ENCODE measurements around the gene SNX24. TPM values are rescaled to one million over a fixed set of nuclear protein-coding genes. Genes with fewer than 3 reads are reported as not detected.

SNX24 gene
- total and polyA plus RNA-seq, 9 of the 15 experiments (the other 6 are each of a cell fraction or from before 2014, with no cell fraction given) = 5.3 to 10.1 (median 7.9) TPM

DNA sequence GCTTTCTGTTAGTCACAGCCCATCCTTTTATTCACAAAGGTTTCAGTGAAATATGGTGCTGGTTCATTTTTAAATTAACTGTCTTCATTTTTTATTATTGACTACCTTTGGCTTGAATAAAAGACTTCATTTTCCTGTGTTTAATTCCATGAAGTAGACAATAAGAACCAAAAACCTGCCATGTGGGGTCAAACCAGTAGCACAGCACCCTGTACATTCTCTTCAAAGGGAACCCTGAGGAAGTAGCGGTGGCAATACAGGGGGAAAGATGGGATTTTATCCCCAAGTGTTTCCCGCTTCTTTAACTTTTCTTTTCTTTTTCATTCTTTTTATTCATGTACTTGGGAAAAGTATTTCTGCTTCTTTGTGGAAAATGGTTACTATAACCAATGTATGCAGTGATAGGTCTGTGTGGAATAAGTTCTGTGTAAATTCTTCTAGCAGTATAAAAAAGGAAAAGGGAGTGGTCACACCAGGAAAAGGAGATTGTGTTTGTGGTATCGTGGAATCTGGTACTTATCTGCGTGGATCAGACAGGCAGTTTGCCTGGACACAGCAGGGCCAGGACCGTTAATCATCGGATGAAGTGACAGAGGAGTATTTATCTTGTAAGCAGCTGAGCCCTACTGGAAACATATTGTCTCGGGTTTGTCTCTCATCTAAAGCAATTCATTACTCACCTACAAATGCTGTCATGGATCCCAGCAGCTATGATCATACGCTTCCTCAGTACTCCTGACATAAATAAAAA, 96.9 kb downstream of the SNX24 start (continued):
- TF ChIP-seq AFF1 (IDR thresholded peaks at IDR 0.05; ENCODE audit: low read depth in 1 of 2, partially characterized antibody in 2 of 2) (peak in 1 of 2 experiments; percentile 37), MBD2 (IDR thresholded peaks at IDR 0.05; ENCODE audit: borderline replicate concordance, low read depth) (0 out of 2 replicates have a peak, but pooled peaks have one; percentile 17), NONO (IDR thresholded peaks at IDR 0.05; ENCODE audit: low read depth in 2 of 2, low read length in 1 of 2) (no peak), CBFB (CRISPR knock-in tag; IDR thresholded peaks at IDR 0.05) (no peak), CCAR2 (IDR thresholded peaks at IDR 0.05; ENCODE audit: low read depth, low read length) (no peak), ZNF780A (CRISPR knock-in tag; IDR thresholded peaks at IDR 0.05) (no peak), FOXM1 (IDR thresholded peaks at IDR 0.05; ENCODE audit: low read depth) (peak; percentile 73; the same call in 1 of the 2 replicates), FOXM1 (CRISPR knock-in tag; IDR thresholded peaks at IDR 0.05; ENCODE audit: low read depth) (no peak), EZH2 (IDR thresholded peaks at IDR 0.05; ENCODE audit: borderline replicate concordance, low read depth, low read length) (no peak), KLF6 (CRISPR knock-in tag; IDR thresholded peaks at IDR 0.05; ENCODE audit: borderline replicate concordance) (no peak), CREM (IDR thresholded peaks at IDR 0.05; ENCODE audit: low read depth) (peak; percentile 27; the same call in 1 of the 2 replicates), ZNF224 (CRISPR knock-in tag; IDR thresholded peaks at IDR 0.05) (no peak), E4F1 (CRISPR knock-in tag; IDR thresholded peaks at IDR 0.05; ENCODE audit: borderline replicate concordance) (no peak), HDAC2 (IDR thresholded peaks at IDR 0.05) (0 out of 2 replicates have a peak, but pooled peaks have one; percentile 54), CBX8 (IDR thresholded peaks at IDR 0.05; ENCODE audit: borderline replicate concordance, extremely low read depth, low read depth, low read length, poor library complexity, severe bottlenecking) (no peak)
- TF ChIP-seq, protein P1, sequence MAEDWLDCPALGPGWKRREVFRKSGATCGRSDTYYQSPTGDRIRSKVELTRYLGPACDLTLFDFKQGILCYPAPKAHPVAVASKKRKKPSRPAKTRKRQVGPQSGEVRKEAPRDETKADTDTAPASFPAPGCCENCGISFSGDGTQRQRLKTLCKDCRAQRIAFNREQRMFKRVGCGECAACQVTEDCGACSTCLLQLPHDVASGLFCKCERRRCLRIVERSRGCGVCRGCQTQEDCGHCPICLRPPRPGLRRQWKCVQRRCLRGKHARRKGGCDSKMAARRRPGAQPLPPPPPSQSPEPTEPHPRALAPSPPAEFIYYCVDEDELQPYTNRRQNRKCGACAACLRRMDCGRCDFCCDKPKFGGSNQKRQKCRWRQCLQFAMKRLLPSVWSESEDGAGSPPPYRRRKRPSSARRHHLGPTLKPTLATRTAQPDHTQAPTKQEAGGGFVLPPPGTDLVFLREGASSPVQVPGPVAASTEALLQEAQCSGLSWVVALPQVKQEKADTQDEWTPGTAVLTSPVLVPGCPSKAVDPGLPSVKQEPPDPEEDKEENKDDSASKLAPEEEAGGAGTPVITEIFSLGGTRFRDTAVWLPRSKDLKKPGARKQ (CRISPR knock-in tag; IDR thresholded peaks at IDR 0.05) = no peak
- TF ChIP-seq, protein P2, sequence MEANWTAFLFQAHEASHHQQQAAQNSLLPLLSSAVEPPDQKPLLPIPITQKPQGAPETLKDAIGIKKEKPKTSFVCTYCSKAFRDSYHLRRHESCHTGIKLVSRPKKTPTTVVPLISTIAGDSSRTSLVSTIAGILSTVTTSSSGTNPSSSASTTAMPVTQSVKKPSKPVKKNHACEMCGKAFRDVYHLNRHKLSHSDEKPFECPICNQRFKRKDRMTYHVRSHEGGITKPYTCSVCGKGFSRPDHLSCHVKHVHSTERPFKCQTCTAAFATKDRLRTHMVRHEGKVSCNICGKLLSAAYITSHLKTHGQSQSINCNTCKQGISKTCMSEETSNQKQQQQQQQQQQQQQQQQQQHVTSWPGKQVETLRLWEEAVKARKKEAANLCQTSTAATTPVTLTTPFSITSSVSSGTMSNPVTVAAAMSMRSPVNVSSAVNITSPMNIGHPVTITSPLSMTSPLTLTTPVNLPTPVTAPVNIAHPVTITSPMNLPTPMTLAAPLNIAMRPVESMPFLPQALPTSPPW (CRISPR knock-in tag; IDR thresholded peaks at IDR 0.05) = no peak; the same call in 1 of the 2 replicates
